HepG2 (cell line): Measurements from ENCODE around the gene RITA1. TPM values are rescaled to one million over a fixed set of nuclear protein-coding genes. Genes with fewer than 3 reads are reported as not detected.

Experiments
- EED ChIP-seq: sonication (generic); formaldehyde crosslinking; IDR thresholded peaks from 2 replicates; pipeline ENCODE4 v1.5.0; 2020; ENCODE audit warnings: mild to moderate bottlenecking, missing genetic modification reagents
- FOXA3 ChIP-seq: IDR thresholded peaks from 2 replicates; pipeline ENCODE4 v1.6.1; 2016; ENCODE audit warnings: missing genetic modification reagents, missing compliant biosample characterization
- MED13 ChIP-seq: sonication (generic); formaldehyde crosslinking; IDR thresholded peaks from 2 replicates; pipeline ENCODE4 v1.5.0; 2020; ENCODE audit warnings: missing genetic modification reagents
- PBX3 ChIP-seq: sonication (generic); formaldehyde crosslinking; IDR thresholded peaks from 2 replicates; pipeline ENCODE4 v1.8.1; 2023; ENCODE audit warnings: missing genetic modification reagents, inconsistent platforms, borderline replicate concordance
- TGIF2 ChIP-seq: IDR thresholded peaks from 2 replicates; pipeline ENCODE4 v1.6.1; 2016; ENCODE audit warnings: control low read depth, missing compliant biosample characterization
- ZBTB26 ChIP-seq: IDR thresholded peaks from 2 replicates; pipeline ENCODE4 v1.6.1; 2016; ENCODE audit warnings: missing compliant biosample characterization, missing genetic modification reagents, borderline replicate concordance
- ZFP41 ChIP-seq: sonication (generic); formaldehyde crosslinking; IDR thresholded peaks from 2 replicates; pipeline ENCODE4 v1.4.0; 2020; ENCODE audit warnings: mild to moderate bottlenecking, missing genetic modification reagents, borderline replicate concordance
- ZNF138 ChIP-seq: sonication (generic); formaldehyde crosslinking; IDR thresholded peaks from 2 replicates; pipeline ENCODE4 v1.5.0; 2020; ENCODE audit warnings: mild to moderate bottlenecking, low read depth, missing genetic modification reagents
- ZNF296 ChIP-seq: sonication (generic); formaldehyde crosslinking; conservative IDR thresholded peaks from 2 replicates; pipeline ENCODE4 v1.5.0; 2020; ENCODE audit warnings: mild to moderate bottlenecking, missing genetic modification reagents
- ZNF326 ChIP-seq: sonication (generic); formaldehyde crosslinking; IDR thresholded peaks from 2 replicates; pipeline ENCODE4 v1.4.0; 2020; ENCODE audit warnings: missing genetic modification reagents, borderline replicate concordance
- ZNF589 ChIP-seq: sonication (generic); formaldehyde crosslinking; conservative IDR thresholded peaks from 2 replicates; pipeline ENCODE4 v1.8.0; 2022; ENCODE audit warnings: mild to moderate bottlenecking, moderate library complexity, missing genetic modification reagents
- ZNF761 ChIP-seq: sonication (generic); formaldehyde crosslinking; conservative IDR thresholded peaks from 2 replicates; pipeline ENCODE4 v1.4.0; 2020; ENCODE audit warnings: mild to moderate bottlenecking, missing genetic modification reagents
- polyA plus RNA-seq, 8 experiments: library from polyadenylated mRNA; depleted of rRNA in 3 of 8; stranded (reverse) in 7 of 8; unstranded in 1 of 8; fragments of >200 nt; fragmentation: Illumina TruSeq in 4 of 8; extraction: Trizol in 4 of 8; gene quantifications; 2 replicates each; pipeline versions ENCODE4 v1.2.1 to v1.2.3, GENCODE V29; 2011 to 2016; ENCODE audit warnings: low read depth in 4 of 8, missing spikeins in 1 of 8, mixed read lengths in 1 of 8; ENCODE audit not compliant: insufficient read depth in 1 of 8
- total RNA-seq, 5 experiments: library from RNA; depleted of rRNA; stranded (reverse); fragments of >200 nt; fragmentation: Illumina TruSeq; extraction: Trizol; gene quantifications; 2 replicates each; pipeline ENCODE4 v1.2.3, GENCODE V29; 2016; ENCODE audit warnings: low read depth in 1 of 5
- TF ChIP-seq, protein P1 (sequence below): sonication (generic); formaldehyde crosslinking; IDR thresholded peaks from 2 replicates; pipeline ENCODE4 v1.4.0; 2020; ENCODE audit warnings: missing genetic modification reagents
- TF ChIP-seq, protein P2 (sequence below): IDR thresholded peaks from 2 replicates; pipeline ENCODE4 v1.6.1; 2016; ENCODE audit warnings: low read depth, control low read depth
- TF ChIP-seq, protein P3 (sequence below): conservative IDR thresholded peaks from 2 replicates; pipeline ENCODE4 v1.6.1; 2018; ENCODE audit warnings: missing genetic modification reagents
- TF ChIP-seq, protein P4 (sequence below): sonication (generic); formaldehyde crosslinking; IDR thresholded peaks from 2 replicates; pipeline ENCODE4 v1.5.1; 2020; ENCODE audit warnings: missing genetic modification reagents, mild to moderate bottlenecking, borderline replicate concordance

The RITA1 gene
- total and polyA plus RNA-seq, 2 of the 13 experiments (the other 11 are each of a cell fraction or from before 2014, with no cell fraction given) = 12.4 to 28.9 TPM

GRCh38 chr12:113185180-113186032 is at the start of gene RITA1, which contains the start of gene DDX54 (continued):
- TF ChIP-seq, protein P1, sequence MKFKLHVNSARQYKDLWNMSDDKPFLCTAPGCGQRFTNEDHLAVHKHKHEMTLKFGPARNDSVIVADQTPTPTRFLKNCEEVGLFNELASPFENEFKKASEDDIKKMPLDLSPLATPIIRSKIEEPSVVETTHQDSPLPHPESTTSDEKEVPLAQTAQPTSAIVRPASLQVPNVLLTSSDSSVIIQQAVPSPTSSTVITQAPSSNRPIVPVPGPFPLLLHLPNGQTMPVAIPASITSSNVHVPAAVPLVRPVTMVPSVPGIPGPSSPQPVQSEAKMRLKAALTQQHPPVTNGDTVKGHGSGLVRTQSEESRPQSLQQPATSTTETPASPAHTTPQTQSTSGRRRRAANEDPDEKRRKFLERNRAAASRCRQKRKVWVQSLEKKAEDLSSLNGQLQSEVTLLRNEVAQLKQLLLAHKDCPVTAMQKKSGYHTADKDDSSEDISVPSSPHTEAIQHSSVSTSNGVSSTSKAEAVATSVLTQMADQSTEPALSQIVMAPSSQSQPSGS (CRISPR knock-in tag) = no peak; the same call in 1 of the 2 replicates
- TF ChIP-seq ZNF589 (peak; percentile 95), ZFP41 (no peak), FOXA3 (CRISPR knock-in tag) (peak; percentile 38; the same call in 1 of the 2 replicates), TGIF2 (CRISPR knock-in tag) (no peak), MED13 (peak; percentile 78; the same call in 1 of the 2 replicates), ZNF326 (no peak), PBX3 (no peak), ZNF296 (no peak), ZNF138 (CRISPR knock-in tag) (no peak), ZNF761 (CRISPR knock-in tag) (peak; percentile 91; the same call in 1 of the 2 replicates), ZBTB26 (CRISPR knock-in tag) (peak; percentile 74; the same call in 1 of the 2 replicates), EED (CRISPR knock-in tag) (no peak; the same call in 1 of the 2 replicates)
- TF ChIP-seq, protein P2, sequence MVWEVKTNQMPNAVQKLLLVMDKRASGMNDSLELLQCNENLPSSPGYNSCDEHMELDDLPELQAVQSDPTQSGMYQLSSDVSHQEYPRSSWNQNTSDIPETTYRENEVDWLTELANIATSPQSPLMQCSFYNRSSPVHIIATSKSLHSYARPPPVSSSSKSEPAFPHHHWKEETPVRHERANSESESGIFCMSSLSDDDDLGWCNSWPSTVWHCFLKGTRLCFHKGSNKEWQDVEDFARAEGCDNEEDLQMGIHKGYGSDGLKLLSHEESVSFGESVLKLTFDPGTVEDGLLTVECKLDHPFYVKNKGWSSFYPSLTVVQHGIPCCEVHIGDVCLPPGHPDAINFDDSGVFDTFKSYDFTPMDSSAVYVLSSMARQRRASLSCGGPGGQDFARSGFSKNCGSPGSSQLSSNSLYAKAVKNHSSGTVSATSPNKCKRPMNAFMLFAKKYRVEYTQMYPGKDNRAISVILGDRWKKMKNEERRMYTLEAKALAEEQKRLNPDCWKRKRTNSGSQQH = no peak; the same call in 1 of the 2 replicates
- TF ChIP-seq, protein P3, sequence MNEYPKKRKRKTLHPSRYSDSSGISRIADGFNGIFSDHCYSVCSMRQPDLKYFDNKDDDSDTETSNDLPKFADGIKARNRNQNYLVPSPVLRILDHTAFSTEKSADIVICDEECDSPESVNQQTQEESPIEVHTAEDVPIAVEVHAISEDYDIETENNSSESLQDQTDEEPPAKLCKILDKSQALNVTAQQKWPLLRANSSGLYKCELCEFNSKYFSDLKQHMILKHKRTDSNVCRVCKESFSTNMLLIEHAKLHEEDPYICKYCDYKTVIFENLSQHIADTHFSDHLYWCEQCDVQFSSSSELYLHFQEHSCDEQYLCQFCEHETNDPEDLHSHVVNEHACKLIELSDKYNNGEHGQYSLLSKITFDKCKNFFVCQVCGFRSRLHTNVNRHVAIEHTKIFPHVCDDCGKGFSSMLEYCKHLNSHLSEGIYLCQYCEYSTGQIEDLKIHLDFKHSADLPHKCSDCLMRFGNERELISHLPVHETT = no peak
- TF ChIP-seq, protein P4, sequence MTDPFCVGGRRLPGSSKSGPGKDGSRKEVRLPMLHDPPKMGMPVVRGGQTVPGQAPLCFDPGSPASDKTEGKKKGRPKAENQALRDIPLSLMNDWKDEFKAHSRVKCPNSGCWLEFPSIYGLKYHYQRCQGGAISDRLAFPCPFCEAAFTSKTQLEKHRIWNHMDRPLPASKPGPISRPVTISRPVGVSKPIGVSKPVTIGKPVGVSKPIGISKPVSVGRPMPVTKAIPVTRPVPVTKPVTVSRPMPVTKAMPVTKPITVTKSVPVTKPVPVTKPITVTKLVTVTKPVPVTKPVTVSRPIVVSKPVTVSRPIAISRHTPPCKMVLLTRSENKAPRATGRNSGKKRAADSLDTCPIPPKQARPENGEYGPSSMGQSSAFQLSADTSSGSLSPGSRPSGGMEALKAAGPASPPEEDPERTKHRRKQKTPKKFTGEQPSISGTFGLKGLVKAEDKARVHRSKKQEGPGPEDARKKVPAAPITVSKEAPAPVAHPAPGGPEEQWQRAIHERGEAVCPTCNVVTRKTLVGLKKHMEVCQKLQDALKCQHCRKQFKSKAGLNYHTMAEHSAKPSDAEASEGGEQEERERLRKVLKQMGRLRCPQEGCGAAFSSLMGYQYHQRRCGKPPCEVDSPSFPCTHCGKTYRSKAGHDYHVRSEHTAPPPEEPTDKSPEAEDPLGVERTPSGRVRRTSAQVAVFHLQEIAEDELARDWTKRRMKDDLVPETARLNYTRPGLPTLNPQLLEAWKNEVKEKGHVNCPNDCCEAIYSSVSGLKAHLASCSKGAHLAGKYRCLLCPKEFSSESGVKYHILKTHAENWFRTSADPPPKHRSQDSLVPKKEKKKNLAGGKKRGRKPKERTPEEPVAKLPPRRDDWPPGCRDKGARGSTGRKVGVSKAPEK (CRISPR knock-in tag) = peak; percentile 81; the same call in 1 of the 2 replicates
